Measurements from ENCODE around the gene ADGRA3.

The ADGRA3 gene

GRCh38 chr4:22531311-22532019 lies 15.6 kb upstream of the ADGRA3 start:
- Histone ChIP-seq H3F3A (ENCODE audit: insufficient read depth, low read length) (no peaks in the 10 kb centered on the region), H3K4me1 (ENCODE audit: low read length) (no peaks in the 10 kb centered on the region), H3K4me3 (ENCODE audit: low read length) (no peak overlapping the region), H3K27ac (ENCODE audit: low read length) (no peak overlapping the region), H3K79me2 (ENCODE audit: low read length) (no peaks in the 10 kb centered on the region), H3K9ac (ENCODE audit: low read length) (no peak overlapping the region), H3K4me2 (ENCODE audit: low read depth, low read length) (no peak overlapping the region), H3K9me2 (replicated peaks; ENCODE audit: insufficient read depth, low read length) (no peaks in the 10 kb centered on the region), H3K27me3 (replicated peaks; ENCODE audit: insufficient read depth, low read length) (no peaks in the 10 kb centered on the region), H3K9me3 (replicated peaks; ENCODE audit: insufficient read depth, low read length) (no peaks in the 10 kb centered on the region), H3K36me3 (replicated peaks; ENCODE audit: insufficient read depth, low read length) (no peaks in the 10 kb centered on the region), H2AFZ (ENCODE audit: low read length) (no peak overlapping the region), H4K20me1 (ENCODE audit: insufficient read depth, low read length) (no peaks in the 10 kb centered on the region)
- TF ChIP-seq EZH2phosphoT487 (IDR thresholded peaks at IDR 0.05; ENCODE audit: low read length) = no peak
- no peak for TF ChIP-seq CTCF (IDR thresholded peaks at IDR 0.05; ENCODE audit: low read length)
- TF ChIP-seq EZH2 (optimal IDR thresholded peaks at IDR 0.05; ENCODE audit: low read depth, low read length) = no peak
- DNase-seq = no peak

- Histone ChIP-seq H3K4me3 (ENCODE audit: low read length) (no peak overlapping the region), H3F3A (ENCODE audit: insufficient read depth, low read length) (no peaks in the 10 kb centered on the region), H3K4me1 (ENCODE audit: low read length) (no peaks in the 10 kb centered on the region), H3K27ac (ENCODE audit: low read length) (no peak overlapping the region), H4K20me1 (ENCODE audit: insufficient read depth, low read length) (no peaks in the 10 kb centered on the region), H3K27me3 (replicated peaks; ENCODE audit: insufficient read depth, low read length) (no peaks in the 10 kb centered on the region), H3K9me3 (replicated peaks; ENCODE audit: insufficient read depth, low read length) (no peaks in the 10 kb centered on the region), H3K79me2 (ENCODE audit: low read length) (no peaks in the 10 kb centered on the region), H3K4me2 (ENCODE audit: low read depth, low read length) (no peak overlapping the region), H3K9me2 (replicated peaks; ENCODE audit: insufficient read depth, low read length) (no peaks in the 10 kb centered on the region), H3K36me3 (replicated peaks; ENCODE audit: insufficient read depth, low read length) (no peaks in the 10 kb centered on the region), H2AFZ (ENCODE audit: low read length) (no peak overlapping the region), H3K9ac (ENCODE audit: low read length) (no peak overlapping the region)
- TF ChIP-seq EZH2 (optimal IDR thresholded peaks at IDR 0.05; ENCODE audit: low read depth, low read length) (no peak), CTCF (IDR thresholded peaks at IDR 0.05; ENCODE audit: low read length) (no peak), EZH2phosphoT487 (IDR thresholded peaks at IDR 0.05; ENCODE audit: low read length) (no peak)
- DNase-seq = no peak
Observed at GRCh38 chr4:22524895-22525294, 9.0 kb upstream of the ADGRA3 start.

- Histone ChIP-seq H3K27ac (ENCODE audit: low read length) (no peak overlapping the region), H3K79me2 (ENCODE audit: low read length) (no peaks in the 10 kb centered on the region), H3K27me3 (replicated peaks; ENCODE audit: insufficient read depth, low read length) (no peaks in the 10 kb centered on the region), H4K20me1 (ENCODE audit: insufficient read depth, low read length) (no peaks in the 10 kb centered on the region), H2AFZ (ENCODE audit: low read length) (no peak overlapping the region), H3F3A (ENCODE audit: insufficient read depth, low read length) (no peaks in the 10 kb centered on the region), H3K9ac (ENCODE audit: low read length) (no peak overlapping the region), H3K4me1 (ENCODE audit: low read length) (no peaks in the 10 kb centered on the region), H3K9me2 (replicated peaks; ENCODE audit: insufficient read depth, low read length) (no peaks in the 10 kb centered on the region), H3K9me3 (replicated peaks; ENCODE audit: insufficient read depth, low read length) (no peaks in the 10 kb centered on the region), H3K4me3 (ENCODE audit: low read length) (no peak overlapping the region), H3K4me2 (ENCODE audit: low read depth, low read length) (no peak overlapping the region), H3K36me3 (replicated peaks; ENCODE audit: insufficient read depth, low read length) (no peaks in the 10 kb centered on the region)
- TF ChIP-seq EZH2 (optimal IDR thresholded peaks at IDR 0.05; ENCODE audit: low read depth, low read length) (no peak), EZH2phosphoT487 (IDR thresholded peaks at IDR 0.05; ENCODE audit: low read length) (no peak), CTCF (IDR thresholded peaks at IDR 0.05; ENCODE audit: low read length) (no peak)
- DNase-seq = no peak
Observed at GRCh38 chr4:22522706-22523501, 7.0 kb upstream of the ADGRA3 start.
